HepG2 (cell line): ENCODE measurements around the gene TMEM221. TPM values are rescaled to one million over a fixed set of nuclear protein-coding genes. Genes with fewer than 3 reads are reported as not detected.

Experiments used
- AHR ChIP-seq: IDR thresholded peaks from 2 replicates; pipeline ENCODE4 v1.6.1; 2018; ENCODE audit warnings: missing genetic modification reagents, missing compliant biosample characterization
- GATA4 ChIP-seq: sonication (generic); IDR thresholded peaks from 2 replicates; pipeline ENCODE4 v1.6.1; 2016; ENCODE audit warnings: antibody characterized with exemption, low read depth, borderline replicate concordance
- HIC2 ChIP-seq: sonication (generic); formaldehyde crosslinking; IDR thresholded peaks from 2 replicates; pipeline ENCODE4 v1.9.0; 2022; ENCODE audit warnings: low read depth, missing genetic modification reagents
- HNF1B ChIP-seq: sonication (generic); formaldehyde crosslinking; IDR thresholded peaks from 2 replicates; pipeline ENCODE4 v1.5.1; 2020; ENCODE audit warnings: mild to moderate bottlenecking, moderate library complexity, missing genetic modification reagents
- HOXA7 ChIP-seq: sonication (generic); formaldehyde crosslinking; IDR thresholded peaks from 2 replicates; pipeline ENCODE4 v1.8.1; 2022; ENCODE audit warnings: mild to moderate bottlenecking, missing genetic modification reagents, moderate library complexity
- KMT2A ChIP-seq: sonication (generic); formaldehyde crosslinking; IDR thresholded peaks from 2 replicates; pipeline ENCODE4 v1.4.0; 2020; ENCODE audit warnings: missing genetic modification reagents
- MAX ChIP-seq: IDR thresholded peaks from 2 replicates; pipeline ENCODE4 v1.6.1; 2012; ENCODE audit warnings: inconsistent platforms
- MLX ChIP-seq: IDR thresholded peaks from 2 replicates; pipeline ENCODE4 v1.6.1; 2016
- POLR2A ChIP-seq, 2 experiments: IDR thresholded peaks; 2 replicates each; pipeline ENCODE4 v1.6.1; 2011; ENCODE audit warnings: low read depth in 2 of 2, low read length in 2 of 2, mild to moderate bottlenecking in 1 of 2, moderate library complexity in 1 of 2; ENCODE audit not compliant: insufficient read depth in 1 of 2
- POLR2AphosphoS5 ChIP-seq: IDR thresholded peaks from 2 replicates; pipeline ENCODE4 v1.6.1; 2012; ENCODE audit warnings: low read depth, low read length
- POLR2G ChIP-seq: fragments of 200-400 bp; formaldehyde crosslinking; IDR thresholded peaks from 2 replicates; pipeline ENCODE4 v1.6.1; 2018; ENCODE audit warnings: mild to moderate bottlenecking, low read depth, low read length, moderate library complexity
- SIN3A ChIP-seq: IDR thresholded peaks from 2 replicates; pipeline ENCODE4 v1.6.1; 2011; ENCODE audit warnings: low read depth, mild to moderate bottlenecking, control low read depth, low read length, borderline replicate concordance
- SMARCC2 ChIP-seq: fragments of 450-650 bp; IDR thresholded peaks from 2 replicates; pipeline ENCODE4 v1.6.1; 2017; ENCODE audit warnings: antibody characterized with exemption, mild to moderate bottlenecking
- ZFP90 ChIP-seq: sonication (generic); formaldehyde crosslinking; IDR thresholded peaks from 2 replicates; pipeline ENCODE4 v1.8.0; 2022; ENCODE audit warnings: missing genetic modification reagents, mild to moderate bottlenecking, inconsistent platforms, borderline replicate concordance
- ZNF317 ChIP-seq: sonication (generic); formaldehyde crosslinking; IDR thresholded peaks from 2 replicates; pipeline ENCODE4 v1.5.0; 2020; ENCODE audit warnings: mild to moderate bottlenecking, missing genetic modification reagents
- ZNF432 ChIP-seq: sonication (generic); formaldehyde crosslinking; IDR thresholded peaks from 2 replicates; pipeline ENCODE4 v1.5.0; 2020; ENCODE audit warnings: missing genetic modification reagents, mild to moderate bottlenecking, borderline replicate concordance
- ZNF687 ChIP-seq: sonication (generic); formaldehyde crosslinking; IDR thresholded peaks from 2 replicates; pipeline ENCODE4 v1.5.1; 2020; ENCODE audit warnings: mild to moderate bottlenecking, missing genetic modification reagents, moderate library complexity
- ZNF781 ChIP-seq: sonication (generic); formaldehyde crosslinking; IDR thresholded peaks from 2 replicates; pipeline ENCODE4 v1.5.1; 2020; ENCODE audit warnings: borderline replicate concordance, mild to moderate bottlenecking, missing genetic modification reagents; ENCODE audit errors: not compliant biosample characterization
- polyA plus RNA-seq, 8 experiments: library from polyadenylated mRNA; depleted of rRNA in 3 of 8; stranded (reverse) in 7 of 8; unstranded in 1 of 8; fragments of >200 nt; fragmentation: Illumina TruSeq in 4 of 8; extraction: Trizol in 4 of 8; gene quantifications; 2 replicates each; pipeline versions ENCODE4 v1.2.1 to v1.2.3, GENCODE V29; 2011 to 2016; ENCODE audit warnings: low read depth in 4 of 8, missing spikeins in 1 of 8, mixed read lengths in 1 of 8; ENCODE audit not compliant: insufficient read depth in 1 of 8
- total RNA-seq, 5 experiments: library from RNA; depleted of rRNA; stranded (reverse); fragments of >200 nt; fragmentation: Illumina TruSeq; extraction: Trizol; gene quantifications; 2 replicates each; pipeline ENCODE4 v1.2.3, GENCODE V29; 2016; ENCODE audit warnings: low read depth in 1 of 5

The TMEM221 gene
- total and polyA plus RNA-seq, 2 of the 13 experiments (the other 11 are each of a cell fraction or from before 2014, with no cell fraction given) = 0.33 to 0.77 TPM

- TF ChIP-seq SMARCC2 (no peak), HIC2 (CRISPR knock-in tag) (0 out of 2 replicates have a peak, but pooled peaks have one; percentile 19), ZNF432 (CRISPR knock-in tag) (no peak), HNF1B (CRISPR knock-in tag) (peak; percentile 51; the same call in 1 of the 2 replicates), GATA4 (0 out of 2 replicates have a peak, but pooled peaks have one; percentile 2), POLR2AphosphoS5 (peak; percentile 12), ZNF687 (CRISPR knock-in tag) (peak; percentile 8; the same call in 1 of the 2 replicates), ZNF317 (CRISPR knock-in tag) (no peak), POLR2G (peak; percentile 13; the same call in 1 of the 2 replicates), MLX (CRISPR knock-in tag) (0 out of 2 replicates have a peak, but pooled peaks have one; percentile 22), AHR (CRISPR knock-in tag) (0 out of 2 replicates have a peak, but pooled peaks have one; percentile 35), ZFP90 (peak; percentile 31; the same call in 1 of the 2 replicates), POLR2A (IDR thresholded peaks at IDR 0.05; ENCODE audit: insufficient read depth in 1 of 2, low read depth in 2 of 2, low read length in 2 of 2) (peak; percentile 66 to 88; a peak in 3 of 4 replicates), KMT2A (peak; percentile 9; the same call in 1 of the 2 replicates), HOXA7 (CRISPR knock-in tag) (no peak), ZNF781 (CRISPR knock-in tag) (no peak), MAX (peak; percentile 28; the same call in 1 of the 2 replicates), SIN3A (peak; percentile 4; the same call in 1 of the 2 replicates)
These were observed 42.2 kb downstream of the TMEM221 start (continued) for GRCh38 chr19:17406046-17406886.
